HuH-7.5 (cell line): Measurements from ENCODE around the gene MAML2.

Experiments used
- DNase-seq: peaks from one replicate; pipeline ENCODE4 v3.0.0; 2011; ENCODE audit warnings: low spot score

Gene MAML2

GRCh38 chr11:96008161-96008720 is 334.8 kb downstream of the MAML2 start:
- no peak for DNase-seq

DNA sequence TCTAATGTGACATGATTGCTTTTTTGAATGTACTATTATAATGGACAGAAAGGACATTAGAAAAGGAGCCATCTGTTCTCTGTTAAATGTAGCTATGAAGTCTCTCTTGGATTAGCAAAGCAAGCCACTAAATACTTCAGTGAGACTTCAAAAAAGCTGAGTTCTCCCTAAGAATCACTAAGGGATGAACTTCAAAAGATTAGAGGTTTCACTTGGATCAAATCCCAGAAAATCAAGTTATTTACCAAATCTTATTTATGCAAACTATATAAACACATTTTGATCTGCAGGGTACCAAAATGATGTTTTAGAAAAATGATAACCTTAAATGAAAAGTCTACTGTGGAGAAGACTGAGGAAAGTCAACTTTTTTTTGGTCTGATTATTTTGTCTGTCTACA is 337.0 kb downstream of the MAML2 start:
- DNase-seq: no peak

DNA sequence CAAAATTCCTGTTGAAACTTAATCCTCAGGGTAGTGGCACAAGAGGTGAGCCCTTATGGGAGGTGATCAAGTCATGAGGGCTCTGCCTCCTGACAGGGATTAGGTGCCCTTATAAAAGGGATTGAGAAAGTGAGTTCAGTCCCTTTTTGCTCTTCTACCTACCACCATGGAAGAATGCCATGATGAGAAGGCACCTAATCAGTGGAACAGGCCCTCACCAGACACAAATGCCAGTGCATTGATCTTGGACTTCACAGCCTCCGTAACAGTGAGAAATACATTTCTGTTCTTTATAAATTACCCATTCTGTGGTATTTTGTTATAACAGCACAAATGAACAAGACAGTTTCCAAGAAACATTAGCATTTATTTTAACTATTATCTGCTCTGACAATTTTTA is 338.1 kb downstream of the MAML2 start:
- no peak for DNase-seq

GRCh38 chr11:96002754-96003290 is 340.2 kb downstream of the MAML2 start:
- no peak for DNase-seq

- no peak for DNase-seq
Measured at GRCh38 chr11:96002339-96002738, 340.7 kb downstream of the MAML2 start.

GRCh38 chr11:96001037-96001436 is 342.0 kb downstream of the MAML2 start:
- no peak for DNase-seq

- no peak for DNase-seq
Measured at GRCh38 chr11:95999711-96000406, 343.1 kb downstream of the MAML2 start.

DNA sequence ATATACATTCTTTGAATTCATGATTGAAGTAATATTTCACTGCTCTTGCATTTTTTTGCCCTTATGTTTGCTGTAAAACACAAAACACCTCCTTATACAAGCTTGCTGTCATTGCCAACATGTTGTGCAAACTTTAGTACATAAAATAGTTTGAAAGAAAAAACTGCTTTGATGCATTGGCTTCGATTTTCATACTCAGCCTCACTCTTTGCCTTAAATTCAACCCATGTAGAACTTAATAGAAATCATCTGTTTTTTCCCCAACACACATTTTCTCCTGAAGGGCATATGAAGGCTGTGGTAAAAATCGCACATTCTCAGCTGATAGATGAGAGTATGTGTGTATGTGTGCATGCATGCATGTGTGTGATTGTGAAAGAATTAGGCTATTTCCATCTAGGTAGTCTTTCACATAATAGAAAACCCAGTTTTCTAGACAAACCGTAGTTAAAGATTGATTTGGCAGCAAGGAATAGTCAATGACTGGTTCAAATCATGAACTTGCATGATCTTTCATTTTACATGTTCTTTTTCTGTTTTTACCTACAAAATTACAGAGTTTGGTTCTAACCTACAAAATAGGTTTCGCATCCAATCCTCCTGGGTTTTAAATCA is 346.3 kb downstream of the MAML2 start:
- DNase-seq: no peak

DNA sequence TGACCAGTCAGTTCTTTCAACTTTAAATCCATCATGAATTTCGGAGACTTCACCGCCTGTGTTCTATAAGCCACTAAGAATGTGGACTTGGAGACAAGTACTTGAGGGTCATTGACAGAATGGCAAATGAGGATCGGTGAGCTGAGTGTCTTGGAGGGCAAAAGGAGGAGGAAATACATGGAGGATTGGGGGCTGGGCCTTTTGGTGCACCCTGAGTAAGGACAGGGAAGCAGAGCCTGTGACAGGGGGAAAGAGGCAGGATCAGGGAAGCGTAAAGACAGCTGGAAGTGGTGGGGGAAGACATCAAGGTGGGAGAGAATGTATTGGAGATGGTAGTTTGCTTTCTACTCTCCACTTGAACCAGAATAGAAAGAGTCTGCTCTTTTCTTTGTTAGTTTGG is 348.7 kb downstream of the MAML2 start:
- no peak for DNase-seq

- DNase-seq: no peak
Measured at GRCh38 chr11:95993438-95994298, 349.3 kb downstream of the MAML2 start.

DNA sequence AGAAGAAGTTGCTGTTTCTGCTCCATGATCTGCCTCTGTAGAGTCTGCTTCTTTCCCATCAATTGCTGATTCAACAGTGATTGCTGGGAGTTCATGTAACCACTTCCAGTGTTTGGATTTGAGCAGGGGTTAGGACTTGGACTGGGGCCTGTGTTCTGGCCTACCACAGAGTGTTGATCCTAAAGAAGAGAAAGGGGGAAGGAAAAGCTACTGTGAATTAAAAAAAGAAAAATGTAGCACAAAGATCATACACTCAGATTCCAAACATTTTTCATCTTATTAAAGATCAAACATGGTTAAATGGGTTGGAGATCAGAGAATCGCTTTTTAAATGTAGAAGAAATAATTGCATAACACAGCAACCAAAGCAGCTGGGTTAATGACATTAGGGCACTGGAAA is 351.4 kb downstream of the MAML2 start:
- DNase-seq: no peak

- DNase-seq: no peak
Measured at GRCh38 chr11:95991101-95991500, 351.9 kb downstream of the MAML2 start.

DNA sequence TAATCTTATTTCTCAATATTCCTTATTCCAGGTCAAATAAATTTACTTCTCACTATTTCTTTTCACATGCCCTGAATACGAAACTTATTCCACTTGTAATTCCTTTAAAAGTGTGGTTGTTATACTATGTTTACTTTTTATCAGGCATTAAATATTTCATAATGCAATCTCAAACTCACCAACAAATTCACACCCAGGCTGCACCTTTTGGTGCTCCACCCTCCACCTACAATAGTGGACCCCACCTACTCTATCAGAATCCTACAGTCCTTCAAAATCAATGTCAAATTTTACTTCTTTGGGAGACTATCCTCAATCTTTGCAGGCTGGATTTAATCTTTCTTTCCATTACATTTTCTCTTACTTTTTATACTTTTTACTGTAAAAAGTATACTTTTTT is 353.2 kb downstream of the MAML2 start:
- no peak for DNase-seq

DNA sequence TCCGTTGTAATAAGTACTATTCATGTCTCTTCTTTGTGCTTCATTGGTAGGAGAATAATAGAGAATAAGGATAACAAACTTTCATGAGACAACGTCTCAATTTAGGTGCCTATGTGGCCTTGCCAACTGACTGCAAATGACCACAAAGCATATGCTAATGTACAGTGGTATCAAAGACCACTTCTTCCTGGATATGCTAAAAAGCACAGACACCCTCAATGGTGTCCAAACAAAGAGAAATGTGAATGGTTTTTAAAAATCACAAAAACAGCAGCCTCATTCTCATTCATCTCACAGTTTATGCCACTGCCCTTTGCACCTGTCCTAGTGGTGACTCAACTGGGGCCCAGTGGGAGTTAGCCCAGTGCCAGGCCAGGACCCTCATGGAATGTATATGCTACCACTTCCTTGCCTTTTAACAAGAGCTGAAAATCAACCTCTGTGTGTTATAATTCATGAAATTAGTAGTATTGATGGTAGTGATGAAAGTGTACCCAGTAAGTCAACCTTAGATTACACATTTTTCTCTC is 353.9 kb downstream of the MAML2 start:
- no peak for DNase-seq

DNA sequence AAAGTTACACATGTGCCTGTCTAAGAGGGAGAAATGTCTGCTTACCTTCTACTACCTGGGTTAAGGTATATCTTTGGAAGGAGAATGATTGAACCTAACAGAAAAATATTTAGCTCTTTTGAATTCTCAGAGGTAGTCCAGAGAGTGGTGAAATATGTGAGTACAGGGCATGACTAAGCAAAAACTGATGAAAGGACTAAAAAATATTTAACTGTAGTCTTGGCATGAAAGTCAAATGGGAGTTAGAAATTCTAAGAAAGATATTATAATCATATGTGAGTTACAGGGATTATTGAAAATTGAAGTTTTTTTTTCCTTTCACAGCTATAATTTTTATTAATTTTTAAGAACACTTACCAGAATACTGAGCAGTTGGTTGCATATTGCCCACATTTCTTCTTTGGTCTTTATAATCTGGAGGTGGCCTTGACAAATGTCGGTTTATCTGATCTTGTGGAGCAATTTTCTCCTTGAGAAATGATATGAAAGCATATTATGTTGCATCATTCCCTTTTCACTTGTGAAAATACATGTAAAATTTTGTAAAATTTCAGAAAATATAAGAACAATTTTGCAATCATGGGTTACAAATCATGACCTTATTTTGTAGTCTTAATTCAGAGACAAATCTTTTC is 357.7 kb downstream of the MAML2 start:
- no peak for DNase-seq

GRCh38 chr11:95984072-95984471 is 358.9 kb downstream of the MAML2 start:
- no peak for DNase-seq

DNA sequence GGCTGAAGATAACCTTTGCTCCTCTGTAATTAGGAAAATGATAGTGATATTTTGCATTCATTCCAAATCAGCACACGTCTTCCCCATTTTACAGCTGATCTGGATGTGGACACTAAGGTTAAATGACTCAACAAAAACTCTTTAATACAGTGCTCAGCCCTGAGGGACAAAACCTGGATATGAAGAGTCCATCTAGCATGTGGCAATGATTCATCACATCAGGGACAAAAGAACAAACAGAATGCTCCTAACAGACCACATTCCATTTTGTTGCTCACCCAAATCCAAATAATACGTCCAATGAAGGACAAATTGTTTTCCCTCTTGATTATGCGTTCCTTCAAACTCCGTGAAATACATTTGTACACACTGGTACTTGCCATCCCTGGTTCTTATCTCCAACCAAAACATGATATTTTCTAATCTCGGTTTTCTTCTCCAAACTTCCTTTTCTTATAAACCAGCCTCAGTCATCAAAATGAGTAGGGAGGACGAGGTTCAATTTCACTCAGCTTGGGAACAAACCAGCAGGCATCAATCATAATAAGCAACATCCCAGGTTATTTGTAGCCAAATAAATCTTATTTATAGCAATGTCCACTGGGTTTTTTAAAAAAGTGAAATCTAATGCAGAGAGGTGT is 365.3 kb downstream of the MAML2 start:
- DNase-seq: no peak

DNA sequence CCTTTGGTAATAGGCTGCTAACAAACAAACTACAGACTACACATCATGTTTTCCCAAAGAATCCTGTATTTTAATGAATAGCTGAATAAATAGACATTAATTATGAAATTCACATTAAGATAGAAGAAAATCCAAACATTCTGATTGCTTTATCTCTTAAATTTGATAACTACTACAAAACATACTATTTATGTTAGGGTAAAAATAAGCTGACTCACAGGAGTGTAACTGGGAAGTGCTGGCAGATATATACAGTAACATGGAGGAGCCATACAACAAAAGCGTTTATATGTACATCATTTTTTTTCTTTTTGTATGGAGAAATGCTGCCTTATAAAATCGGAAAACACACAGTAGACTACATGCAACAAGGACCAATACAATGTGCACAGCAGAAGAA is 366.4 kb downstream of the MAML2 start:
- DNase-seq: no peak

DNA sequence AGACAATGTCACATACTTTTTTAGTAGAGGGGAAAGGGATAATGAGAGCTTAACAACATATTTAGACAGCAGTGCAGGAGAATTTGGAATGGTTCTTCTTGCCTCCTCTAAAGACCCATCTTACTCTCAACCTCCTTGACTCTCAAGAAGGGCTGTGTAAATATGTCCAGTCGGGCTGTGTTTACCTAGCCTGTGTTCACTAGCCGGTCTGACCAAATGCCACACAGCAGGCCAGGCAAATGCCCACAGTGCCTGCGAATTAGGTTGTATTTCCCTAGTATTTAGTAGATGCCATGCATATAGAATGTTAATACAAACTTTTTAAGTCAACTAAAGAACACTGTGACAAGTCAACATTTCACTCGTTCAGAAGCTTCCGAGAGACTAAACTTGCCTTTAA is 367.7 kb downstream of the MAML2 start:
- no peak for DNase-seq

GRCh38 chr11:95972060-95972459 is 370.9 kb downstream of the MAML2 start:
- no peak for DNase-seq

- no peak for DNase-seq
Measured at GRCh38 chr11:95968585-95968984, 374.4 kb downstream of the MAML2 start.
